Kidney epithelial cell (primary cell): ENCODE results near the gene KIRREL3. TPM values are rescaled to one million over a fixed set of nuclear protein-coding genes. Genes with fewer than 3 reads are reported as not detected.

Experiments used
- DNase-seq: peaks from one replicate; pipeline ENCODE4 v3.0.0-alpha.2; 2010; ENCODE audit warnings: low read depth
- H3K27me3 ChIP-seq: 2 replicates; pipeline ENCODE4 v1.6.0; 2011; ENCODE audit warnings: low read length; ENCODE audit not compliant: control insufficient read depth, insufficient read depth
- H3K36me3 ChIP-seq: 2 replicates; pipeline ENCODE4 v1.5.1; 2011; ENCODE audit warnings: low read length; ENCODE audit not compliant: control insufficient read depth, insufficient read depth
- H3K4me3 ChIP-seq: 2 replicates; pipeline ENCODE4 v1.5.1; 2011; ENCODE audit warnings: low read depth, mild to moderate bottlenecking, control low read depth, low read length
- total RNA-seq: library from RNA; depleted of rRNA; stranded (reverse); fragments of >200 nt; gene quantifications from 2 replicates; pipeline ENCODE4 v1.2.3, GENCODE V29; 2015
- TF ChIP-seq, protein P1 (sequence below): IDR thresholded peaks from 2 replicates; pipeline ENCODE4 v1.5.1; 2011; ENCODE audit warnings: mild to moderate bottlenecking, moderate library complexity, low read length, control low read depth, inconsistent platforms; ENCODE audit not compliant: insufficient read depth, poor library complexity, severe bottlenecking

Gene KIRREL3
- total RNA-seq, 1 donor from 2014 or later: 1.3 TPM

DNA sequence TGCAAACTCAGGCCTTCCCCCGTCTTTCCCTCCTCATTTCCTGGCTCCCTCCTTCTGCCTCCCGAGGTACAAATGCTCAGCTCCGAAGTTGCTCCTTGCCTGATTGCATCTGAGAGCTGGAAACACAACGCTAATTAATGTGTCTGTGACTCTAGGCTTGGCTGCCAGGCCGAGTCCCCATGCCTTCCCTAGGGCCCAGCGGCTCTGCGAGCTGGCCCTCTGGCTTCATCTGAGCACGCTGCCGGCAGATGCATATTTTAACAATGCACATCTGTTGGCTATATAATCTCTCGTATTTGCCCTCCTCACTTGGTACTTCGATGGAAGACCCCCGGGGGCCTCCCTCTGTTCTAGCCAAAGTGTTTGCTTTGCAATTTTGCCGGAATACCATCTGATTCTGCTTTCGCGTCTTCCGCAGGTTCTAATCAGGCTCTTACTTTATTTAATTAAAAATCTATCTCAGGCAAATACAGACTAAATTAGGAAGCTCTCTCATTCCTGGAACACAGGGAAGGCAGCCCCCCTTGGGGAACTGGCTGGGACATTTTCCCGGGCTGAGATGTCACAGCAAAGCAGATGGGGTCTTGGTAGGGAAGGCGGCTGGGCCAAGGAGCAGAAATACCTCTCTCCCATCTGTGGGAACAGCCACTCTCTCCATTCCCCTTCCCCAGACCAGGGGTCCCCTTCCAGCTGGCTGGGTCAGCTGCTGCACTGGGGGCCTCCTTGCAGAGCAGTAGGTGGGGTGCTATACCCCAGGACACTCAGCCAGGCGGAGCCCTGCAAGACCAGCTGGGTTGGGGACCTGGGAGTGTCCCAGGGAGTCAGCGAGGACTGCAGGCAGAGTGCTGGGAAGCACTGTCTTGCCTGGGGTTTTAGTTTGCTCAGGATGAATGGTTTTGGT, 482.2 kb downstream of the KIRREL3 start:
- Histone ChIP-seq H3K36me3 (no peaks in the 10 kb centered on the region), H3K27me3 (no peaks in the 10 kb centered on the region), H3K4me3 (no peak overlapping the region)
- TF ChIP-seq, protein P1, sequence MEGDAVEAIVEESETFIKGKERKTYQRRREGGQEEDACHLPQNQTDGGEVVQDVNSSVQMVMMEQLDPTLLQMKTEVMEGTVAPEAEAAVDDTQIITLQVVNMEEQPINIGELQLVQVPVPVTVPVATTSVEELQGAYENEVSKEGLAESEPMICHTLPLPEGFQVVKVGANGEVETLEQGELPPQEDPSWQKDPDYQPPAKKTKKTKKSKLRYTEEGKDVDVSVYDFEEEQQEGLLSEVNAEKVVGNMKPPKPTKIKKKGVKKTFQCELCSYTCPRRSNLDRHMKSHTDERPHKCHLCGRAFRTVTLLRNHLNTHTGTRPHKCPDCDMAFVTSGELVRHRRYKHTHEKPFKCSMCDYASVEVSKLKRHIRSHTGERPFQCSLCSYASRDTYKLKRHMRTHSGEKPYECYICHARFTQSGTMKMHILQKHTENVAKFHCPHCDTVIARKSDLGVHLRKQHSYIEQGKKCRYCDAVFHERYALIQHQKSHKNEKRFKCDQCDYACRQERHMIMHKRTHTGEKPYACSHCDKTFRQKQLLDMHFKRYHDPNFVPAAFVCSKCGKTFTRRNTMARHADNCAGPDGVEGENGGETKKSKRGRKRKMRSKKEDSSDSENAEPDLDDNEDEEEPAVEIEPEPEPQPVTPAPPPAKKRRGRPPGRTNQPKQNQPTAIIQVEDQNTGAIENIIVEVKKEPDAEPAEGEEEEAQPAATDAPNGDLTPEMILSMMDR: no peak
- DNase-seq: no peak

DNA sequence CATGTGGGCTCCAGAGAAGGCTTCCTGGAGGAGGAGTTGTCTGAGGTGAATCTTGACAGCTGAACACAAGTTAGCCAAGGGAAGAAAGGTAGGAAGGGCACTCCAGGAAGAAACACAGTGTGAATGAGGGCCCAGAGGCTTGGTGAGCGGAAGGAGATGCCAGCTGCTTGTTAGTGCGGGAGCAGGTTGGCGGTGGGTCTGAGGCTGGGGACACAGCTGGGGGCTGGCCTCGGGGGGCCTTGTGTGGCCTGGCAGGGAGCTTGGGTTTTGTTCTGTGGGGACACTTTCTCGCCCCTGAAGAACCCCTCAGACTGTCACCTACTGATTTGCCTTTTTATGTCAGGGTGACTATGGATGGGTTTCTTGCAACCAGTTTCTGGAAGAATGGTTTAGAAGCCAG, 485.1 kb downstream of the KIRREL3 start:
- Histone ChIP-seq H3K36me3 (no peaks in the 10 kb centered on the region), H3K27me3 (no peaks in the 10 kb centered on the region), H3K4me3 (no peak overlapping the region)
- TF ChIP-seq, protein P1: no peak
- DNase-seq: no peak

DNA sequence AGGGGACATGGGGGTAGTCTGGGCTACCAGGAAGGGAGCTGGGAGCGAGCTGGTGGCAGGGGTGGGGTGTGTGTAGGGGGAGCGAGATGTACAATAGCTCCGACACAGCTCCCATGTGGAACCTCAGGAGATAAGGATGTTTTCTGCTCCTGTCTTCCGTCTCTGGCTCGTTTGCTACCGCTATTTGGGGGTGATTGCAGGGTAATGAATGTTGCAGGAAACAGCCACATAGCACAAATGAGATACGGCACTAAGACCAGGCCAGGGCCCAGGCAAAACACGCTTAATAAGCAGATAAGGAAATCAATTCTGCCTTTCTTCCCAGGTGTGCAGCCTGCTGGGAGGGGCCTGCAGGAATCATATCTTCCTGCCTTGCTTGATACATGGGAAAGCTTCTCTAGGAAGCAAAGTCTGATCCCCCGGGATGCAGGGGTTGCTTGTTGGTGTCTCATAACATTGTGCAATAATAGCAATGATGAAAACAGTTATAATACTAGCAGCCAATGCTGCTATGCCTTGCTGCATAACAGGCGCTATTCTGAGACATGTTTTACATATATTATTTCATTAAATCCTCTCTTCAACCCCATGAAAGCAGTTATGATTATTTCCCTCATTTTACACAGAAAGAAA, 486.4 kb downstream of the KIRREL3 start:
- TF ChIP-seq, protein P1: no peak
- Histone ChIP-seq H3K27me3 (no peaks in the 10 kb centered on the region), H3K4me3 (no peak overlapping the region), H3K36me3 (no peaks in the 10 kb centered on the region)
- DNase-seq: no peak

DNA sequence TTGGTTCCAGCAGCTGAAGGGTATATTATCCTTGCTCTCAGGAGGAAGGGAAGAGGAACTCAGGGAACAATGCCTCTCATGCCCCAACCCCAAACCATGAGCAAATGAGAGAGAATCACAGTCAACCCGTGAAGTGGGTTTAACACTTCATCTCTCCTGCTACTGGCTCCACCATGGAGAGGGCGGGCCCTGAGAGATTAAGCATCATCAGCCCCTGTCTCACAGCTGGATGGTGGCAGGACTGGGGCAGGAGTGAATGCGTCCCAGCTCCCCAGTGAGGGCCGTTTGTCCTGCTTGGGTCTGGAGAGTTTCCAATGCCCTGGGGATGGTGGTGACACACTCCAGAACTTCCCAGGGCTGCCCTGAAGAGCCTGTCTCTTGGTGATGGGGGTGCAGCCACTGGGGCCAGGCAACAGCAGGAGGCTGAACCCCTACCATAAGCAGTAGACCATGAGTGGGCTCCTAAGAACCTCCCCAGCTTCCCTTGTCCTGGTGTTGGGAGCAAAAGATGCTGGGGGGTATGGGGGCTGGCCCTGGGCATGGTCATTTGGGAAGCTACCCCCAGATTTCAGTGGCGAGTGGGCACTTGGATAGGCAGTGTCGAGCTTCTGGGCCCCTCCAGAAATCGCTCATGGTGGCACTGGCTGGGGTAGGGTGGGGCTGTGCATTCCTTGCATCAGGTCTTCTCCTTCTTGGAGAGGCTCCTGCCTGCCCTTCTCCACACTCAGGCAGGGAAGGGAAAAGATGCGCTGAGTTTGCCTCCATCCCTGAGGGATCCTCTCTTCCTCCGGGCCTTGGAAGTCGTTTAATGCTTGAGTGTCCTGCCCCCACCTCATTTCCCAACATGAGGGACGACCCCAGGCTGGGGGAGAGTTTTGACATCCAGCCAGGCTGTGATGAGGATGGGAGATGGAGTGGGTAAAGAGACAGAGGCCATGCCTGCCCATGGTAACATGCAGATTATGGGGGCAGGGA, 487.5 kb downstream of the KIRREL3 start:
- DNase-seq: no peak
- Histone ChIP-seq H3K27me3 (peaks cover 2% of the 10 kb centered on the region), H3K4me3 (no peak overlapping the region)

DNA sequence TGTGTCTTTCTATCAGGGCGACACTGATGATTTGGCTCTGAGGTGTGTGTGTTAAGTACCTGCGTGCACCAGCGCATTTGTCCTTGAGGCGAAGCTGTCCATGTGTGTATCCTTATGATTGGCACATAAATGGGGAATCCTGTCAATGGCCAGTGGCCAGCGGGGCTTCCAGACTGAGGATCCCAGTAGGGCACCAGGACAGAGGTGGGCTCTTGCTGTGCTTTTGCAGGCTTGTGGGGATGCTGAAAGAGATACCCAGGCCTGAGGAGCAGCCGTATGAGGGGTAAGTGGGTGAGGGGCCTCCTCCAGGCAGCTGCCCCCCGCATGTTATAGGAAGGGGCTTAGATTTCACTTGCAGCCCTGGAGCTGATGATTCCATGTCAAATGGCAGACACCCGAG, 488.3 kb downstream of the KIRREL3 start:
- no peaks in the 10 kb centered on the region for H3K36me3 ChIP-seq
- peaks cover 2% of the 10 kb centered on the region for H3K27me3 ChIP-seq
- TF ChIP-seq, protein P1: no peak
- no peak overlapping the region for H3K4me3 ChIP-seq
- DNase-seq: no peak

More for the DNA sequence above, 487.5 kb downstream of the KIRREL3 start:
- TF ChIP-seq, protein P1: no peak
- H3K36me3 ChIP-seq: no peaks in the 10 kb centered on the region
